Measurements from ENCODE around the gene SMCO3. TPM values are rescaled to one million over a fixed set of nuclear protein-coding genes. Genes with fewer than 3 reads are reported as not detected.

The SMCO3 gene
- total and polyA plus RNA-seq, 2 donors (not counting 1 experiment from before 2014, with no cell fraction given): not detected

DNA sequence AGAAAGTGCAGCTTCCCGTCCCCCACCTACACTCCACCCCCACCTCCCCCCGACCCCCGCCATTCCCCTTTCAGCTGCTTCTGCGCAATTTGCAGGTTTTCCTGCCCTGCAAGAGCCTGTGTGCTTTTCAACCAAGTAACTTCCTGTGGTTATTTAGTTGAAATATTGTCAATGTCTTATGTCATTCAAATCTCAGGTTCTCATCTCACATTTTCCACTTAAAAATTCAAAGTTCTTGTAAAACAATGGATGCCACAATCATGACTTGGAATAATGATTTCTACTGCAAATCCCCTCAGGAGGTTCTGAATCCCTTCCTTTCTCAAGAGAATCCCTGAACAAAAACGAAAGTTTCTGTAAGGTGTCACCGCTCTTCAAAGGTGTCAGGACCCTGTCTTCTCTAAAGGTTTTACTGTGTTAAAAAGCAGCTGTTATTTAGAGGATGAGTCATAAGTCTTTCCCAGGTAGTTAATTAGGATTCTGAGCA lies 42.3 kb downstream of the SMCO3 start:
- ChIA-PET CTCF (interaction anchor here (0.6 to 3.0 kb wide), 4 partner anchors 9 to 223 kb away, joined by 3 to 19 read pairs (median 4); partner anchors contain the start of genes C12orf60 and WBP11), POLR2A (interaction anchor here (0.5 to 3.9 kb wide), 9 partner anchors 11 to 1963 kb away, joined by 3 to 41 read pairs (median 4); partner anchors contain the start of genes ATF7IP, C12orf60 and WBP11)
- peaks cover 30% of the 10 kb centered on the region for H3K79me2 ChIP-seq (ENCODE audit: control insufficient read depth, insufficient read depth, low read length)
- no peaks in the 10 kb centered on the region for H4K20me1 ChIP-seq (ENCODE audit: control insufficient read depth, insufficient read depth, low read length, poor library complexity, severe bottlenecking)
- peak overlapping the region in 3 of 5 experiments; percentile 6 to 98 (median 17) for H3K4me3 ChIP-seq (ENCODE audit: control extremely low read depth in 1 of 5, extremely low read depth in 1 of 5, insufficient read depth in 1 of 5, low read depth in 2 of 5, low read length in 4 of 5)
- intact Hi-C loops (cut with micrococcal nuclease): loop anchor here (1.0 to 5.0 kb wide), 4 partner anchors 223 to 801 kb away; no protein-coding TSS in a partner anchor
- H3K4me1 ChIP-seq (ENCODE audit: control insufficient read depth in 2 of 2, insufficient read depth in 2 of 2, low read length in 2 of 2): peaks cover 33 to 50% of the 10 kb centered on the region in 2 donors
- DNase-seq (peak; percentile 21), ATAC-seq (ENCODE audit: low read depth) (no peak)
- peak overlapping the region; percentile 96 for H3K9ac ChIP-seq (ENCODE audit: low read length)
- peaks cover 4% of the 10 kb centered on the region for H3K9me3 Mint-ChIP-seq (ENCODE audit: insufficient read depth)
- TF ChIP-seq, protein P1, sequence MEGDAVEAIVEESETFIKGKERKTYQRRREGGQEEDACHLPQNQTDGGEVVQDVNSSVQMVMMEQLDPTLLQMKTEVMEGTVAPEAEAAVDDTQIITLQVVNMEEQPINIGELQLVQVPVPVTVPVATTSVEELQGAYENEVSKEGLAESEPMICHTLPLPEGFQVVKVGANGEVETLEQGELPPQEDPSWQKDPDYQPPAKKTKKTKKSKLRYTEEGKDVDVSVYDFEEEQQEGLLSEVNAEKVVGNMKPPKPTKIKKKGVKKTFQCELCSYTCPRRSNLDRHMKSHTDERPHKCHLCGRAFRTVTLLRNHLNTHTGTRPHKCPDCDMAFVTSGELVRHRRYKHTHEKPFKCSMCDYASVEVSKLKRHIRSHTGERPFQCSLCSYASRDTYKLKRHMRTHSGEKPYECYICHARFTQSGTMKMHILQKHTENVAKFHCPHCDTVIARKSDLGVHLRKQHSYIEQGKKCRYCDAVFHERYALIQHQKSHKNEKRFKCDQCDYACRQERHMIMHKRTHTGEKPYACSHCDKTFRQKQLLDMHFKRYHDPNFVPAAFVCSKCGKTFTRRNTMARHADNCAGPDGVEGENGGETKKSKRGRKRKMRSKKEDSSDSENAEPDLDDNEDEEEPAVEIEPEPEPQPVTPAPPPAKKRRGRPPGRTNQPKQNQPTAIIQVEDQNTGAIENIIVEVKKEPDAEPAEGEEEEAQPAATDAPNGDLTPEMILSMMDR (IDR thresholded peaks at IDR 0.05): no peak
- TF ChIP-seq EZH2 (IDR thresholded peaks at IDR 0.05; ENCODE audit: borderline replicate concordance, insufficient read depth, low read depth, low read length, poor library complexity, severe bottlenecking): no peak
- peaks cover 2 to 9% of the 10 kb centered on the region in 2 experiments for H3K36me3 ChIP-seq (replicated peaks in 1 of 2; ENCODE audit: control extremely low read depth in 1 of 2, control insufficient read depth in 1 of 2, extremely low read depth in 1 of 2, insufficient read depth in 2 of 2, low read length in 1 of 2)
- H3K27me3 Mint-ChIP-seq: no peaks in the 10 kb centered on the region
- H3K27me3 ChIP-seq (replicated peaks in 1 of 4; ENCODE audit: control extremely low read depth in 1 of 4, control insufficient read depth in 3 of 4, insufficient read depth in 4 of 4, low read length in 3 of 4): no peaks in the 10 kb centered on the region
- H3K4me3 Mint-ChIP-seq: peak overlapping the region; percentile 97
- peak overlapping the region; percentile 85 for H3K27ac Mint-ChIP-seq
- peak overlapping the region; percentile 90 for H3K4me2 ChIP-seq (replicated peaks; ENCODE audit: low read depth, low read length, poor library complexity, severe bottlenecking)
- H2AFZ ChIP-seq (ENCODE audit: insufficient read depth, low read depth, low read length, poor library complexity, severe bottlenecking): peak overlapping the region; percentile 56
- peaks cover 0 to 18% (median 0%) of the 10 kb centered on the region in 3 donors for H3K9me3 ChIP-seq (ENCODE audit: control extremely low read depth in 1 of 3, control insufficient read depth in 2 of 3, insufficient read depth in 1 of 3, low read length in 2 of 3)
- H3K4me1 Mint-ChIP-seq: peaks cover 65% of the 10 kb centered on the region
- H3K27ac ChIP-seq (ENCODE audit: low read length in 2 of 2): no peak overlapping the region
- no CpG with 5 or more reads among the region's 6 CpGs for WGBS (ENCODE audit: insufficient coverage)
